ENCODE measurements around the gene BMPR1B.

DNA sequence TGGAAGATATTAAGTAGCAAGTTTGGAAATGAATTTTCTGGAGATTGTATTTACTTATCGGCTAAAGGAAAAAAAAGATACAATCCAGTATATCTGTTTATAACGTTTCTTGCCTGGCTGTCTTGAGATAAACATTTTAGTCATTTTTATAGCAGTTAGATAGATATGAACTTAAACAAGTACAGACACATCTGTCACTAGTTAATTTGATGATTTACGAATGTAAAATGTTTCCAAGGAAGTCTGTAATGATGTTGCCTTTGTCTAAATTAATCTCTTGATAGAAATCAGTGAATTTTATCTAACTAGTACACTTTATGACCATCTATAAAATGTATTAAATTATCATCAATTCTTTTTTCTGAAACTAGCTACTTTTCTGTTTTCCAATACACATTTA, 5.7 kb downstream of the BMPR1B start:
- TF ChIP-seq POLR2AphosphoS5 (IDR thresholded peaks at IDR 0.05; ENCODE audit: low read depth, low read length) (no peak), POLR2A (IDR thresholded peaks at IDR 0.05; ENCODE audit: low read depth, low read length) (no peak), TAF1 (IDR thresholded peaks at IDR 0.05; ENCODE audit: borderline replicate concordance, low read depth, low read length) (no peak)

Measured in GM12892 (cell line).